Measurements from ENCODE around the gene PARP2. TPM values are rescaled to one million over a fixed set of nuclear protein-coding genes. Genes with fewer than 3 reads are reported as not detected.

Gene PARP2
- total and polyA plus RNA-seq, 2 experiments from 2014 or later, result 27.0 to 61.1 TPM

- Histone ChIP-seq H3K4me1 (ENCODE audit: low read depth) (no peaks in the 10 kb centered on the region), H3K27ac (no peak overlapping the region), H3K4me3 (no peak overlapping the region), H3K9me3 (ENCODE audit: low read depth) (no peaks in the 10 kb centered on the region), H3K36me3 (peaks cover 48% of the 10 kb centered on the region), H3K27me3 (no peaks in the 10 kb centered on the region)
- DNase-seq (ENCODE audit: low read depth in 1 of 2, low spot score in 1 of 2), result no peak
- no peak for TF ChIP-seq CTCF (IDR thresholded peaks at IDR 0.05; ENCODE audit: low read depth, low read length)
These were observed 29.4 kb downstream of the PARP2 start for GRCh38 chr14:20372796-20373195.

GRCh38 chr14:20375471-20375870 is 32.0 kb downstream of the PARP2 start:
- H3K27ac ChIP-seq, result no peak overlapping the region
- no peaks in the 10 kb centered on the region for H3K9me3 ChIP-seq (ENCODE audit: low read depth)
- no peak for DNase-seq (ENCODE audit: low read depth in 1 of 2, low spot score in 1 of 2)
- peaks cover 47% of the 10 kb centered on the region for H3K36me3 ChIP-seq
- no peak for TF ChIP-seq CTCF (IDR thresholded peaks at IDR 0.05; ENCODE audit: low read depth, low read length)
- no peak overlapping the region for H3K4me3 ChIP-seq
- H3K4me1 ChIP-seq (ENCODE audit: low read depth), result no peaks in the 10 kb centered on the region
- no peaks in the 10 kb centered on the region for H3K27me3 ChIP-seq

DNA sequence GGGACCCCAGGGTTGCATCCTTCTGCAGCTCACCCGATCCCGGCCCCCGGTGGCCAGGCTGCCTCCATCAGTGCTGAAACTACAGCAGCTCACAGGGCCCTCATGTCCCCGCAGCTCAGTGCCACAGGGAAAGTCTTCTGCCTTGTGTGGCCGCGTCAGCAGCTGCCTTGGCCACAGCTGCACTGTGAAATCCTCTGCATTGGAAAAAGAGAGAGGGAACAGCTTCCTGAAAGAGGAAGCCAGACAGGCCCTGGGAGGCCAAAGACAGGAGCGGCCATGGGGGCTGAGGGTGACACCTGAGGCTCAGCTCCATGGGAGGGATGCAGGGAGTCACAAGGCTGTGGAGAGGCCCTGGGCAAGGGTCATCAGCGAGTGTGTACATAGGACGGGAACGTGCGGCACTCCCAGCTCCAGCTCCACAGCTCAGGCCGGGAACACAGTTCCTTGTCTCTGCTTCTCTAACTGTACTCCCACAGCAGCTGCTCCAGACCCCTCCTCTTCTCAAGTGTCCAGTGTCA is 32.7 kb downstream of the PARP2 start:
- Histone ChIP-seq H3K27ac (no peak overlapping the region), H3K27me3 (no peaks in the 10 kb centered on the region), H3K36me3 (peaks cover 47% of the 10 kb centered on the region), H3K4me3 (no peak overlapping the region), H3K9me3 (ENCODE audit: low read depth) (no peaks in the 10 kb centered on the region), H3K4me1 (ENCODE audit: low read depth) (no peaks in the 10 kb centered on the region)
- no peak for DNase-seq (ENCODE audit: low read depth in 1 of 2, low spot score in 1 of 2)
- no peak for TF ChIP-seq CTCF (IDR thresholded peaks at IDR 0.05; ENCODE audit: low read depth, low read length)

DNA sequence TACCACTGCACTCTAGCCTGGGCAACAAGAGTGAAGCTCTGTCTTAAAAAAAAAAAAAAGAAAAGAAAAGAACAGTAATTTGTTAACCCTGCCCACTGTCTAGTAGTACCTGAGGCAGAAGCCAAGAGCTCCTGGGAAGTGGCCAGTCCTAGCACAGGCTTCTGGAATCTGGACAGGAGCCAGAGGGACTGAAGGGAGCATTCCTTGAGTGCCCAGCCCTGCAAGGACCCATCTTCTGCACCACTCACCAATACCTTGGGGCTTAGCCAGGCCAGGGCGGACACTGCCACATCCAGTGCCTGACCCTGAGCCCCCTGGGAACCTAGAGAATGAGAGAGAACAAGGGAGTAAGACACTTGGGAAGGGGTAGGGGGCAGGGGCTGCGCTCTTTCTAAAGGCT is 33.7 kb downstream of the PARP2 start:
- Histone ChIP-seq H3K27ac (no peak overlapping the region), H3K27me3 (no peaks in the 10 kb centered on the region), H3K4me1 (ENCODE audit: low read depth) (no peaks in the 10 kb centered on the region), H3K4me3 (no peak overlapping the region), H3K9me3 (ENCODE audit: low read depth) (no peaks in the 10 kb centered on the region), H3K36me3 (peaks cover 46% of the 10 kb centered on the region)
- TF ChIP-seq CTCF (IDR thresholded peaks at IDR 0.05; ENCODE audit: low read depth, low read length), result no peak
- no peak for DNase-seq (ENCODE audit: low read depth in 1 of 2, low spot score in 1 of 2)

DNA sequence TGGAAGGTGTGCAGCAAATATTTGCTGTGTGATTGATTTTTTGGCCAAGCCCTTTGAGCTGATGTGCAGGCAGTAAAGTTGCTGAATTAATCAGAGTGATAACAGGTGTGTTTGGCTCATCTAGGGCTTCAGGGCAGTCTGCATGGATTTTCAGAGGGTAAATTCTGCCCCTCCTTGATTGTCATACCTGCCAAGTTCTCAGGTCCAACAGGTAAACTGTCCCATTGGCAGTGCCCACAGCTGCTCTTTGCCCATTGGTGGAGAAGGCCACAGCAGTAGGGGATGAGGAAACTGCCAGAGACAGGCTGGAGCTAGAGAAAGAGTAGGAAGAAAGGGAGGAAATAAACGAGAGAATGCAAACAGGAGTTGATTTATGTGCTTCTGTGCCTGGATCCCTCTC is 36.3 kb downstream of the PARP2 start:
- Histone ChIP-seq H3K4me3 (no peak overlapping the region), H3K4me1 (ENCODE audit: low read depth) (no peaks in the 10 kb centered on the region), H3K9me3 (ENCODE audit: low read depth) (no peaks in the 10 kb centered on the region), H3K36me3 (peaks cover 49% of the 10 kb centered on the region), H3K27me3 (no peaks in the 10 kb centered on the region), H3K27ac (no peak overlapping the region)
- TF ChIP-seq CTCF (IDR thresholded peaks at IDR 0.05; ENCODE audit: low read depth, low read length), result no peak
- DNase-seq (ENCODE audit: low read depth in 1 of 2, low spot score in 1 of 2), result no peak

DNA sequence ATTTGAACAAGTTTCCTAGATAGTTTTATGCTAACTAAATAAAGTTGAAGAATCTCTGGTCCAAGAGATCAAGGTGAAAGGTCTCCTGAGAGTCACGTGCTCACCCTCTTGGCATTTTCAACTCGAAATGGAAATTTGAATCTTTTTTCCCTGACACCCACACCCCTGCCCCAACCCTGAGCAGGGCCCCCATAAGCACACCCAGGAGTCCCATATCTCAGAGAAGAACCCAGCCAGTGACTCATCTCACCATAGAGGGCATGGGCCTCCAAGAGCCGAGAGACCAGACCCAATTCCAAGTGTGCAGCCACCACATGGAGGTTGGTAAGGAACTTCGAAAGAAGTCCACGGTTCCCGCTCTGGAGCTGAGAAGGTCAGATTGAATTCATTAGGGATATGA is 37.2 kb downstream of the PARP2 start:
- Histone ChIP-seq H3K4me1 (ENCODE audit: low read depth) (no peaks in the 10 kb centered on the region), H3K27me3 (no peaks in the 10 kb centered on the region), H3K27ac (no peak overlapping the region), H3K9me3 (ENCODE audit: low read depth) (no peaks in the 10 kb centered on the region), H3K36me3 (peaks cover 41% of the 10 kb centered on the region), H3K4me3 (no peak overlapping the region)
- no peak for TF ChIP-seq CTCF (IDR thresholded peaks at IDR 0.05; ENCODE audit: low read depth, low read length)
- no peak for DNase-seq (ENCODE audit: low read depth in 1 of 2, low spot score in 1 of 2)

All from cardiac muscle cell (in vitro differentiated cells and primary cell).